SIG-M5 treated with dmso at 0.1 percent for 504 hours (cell line): ENCODE results near the gene STARD10.
"Not testable (repeated sequence)": the region's sequence is repeated elsewhere in the genome, so short reads cannot be mapped to it uniquely, and the experiment has no call there.

ENCODE experiments used
- DNase-seq: peaks from one replicate; lab custom pipeline; 2025; ENCODE audit not compliant: unreplicated experiment; lab: John Stamatoyannopoulos, UW

STARD10 gene

DNA sequence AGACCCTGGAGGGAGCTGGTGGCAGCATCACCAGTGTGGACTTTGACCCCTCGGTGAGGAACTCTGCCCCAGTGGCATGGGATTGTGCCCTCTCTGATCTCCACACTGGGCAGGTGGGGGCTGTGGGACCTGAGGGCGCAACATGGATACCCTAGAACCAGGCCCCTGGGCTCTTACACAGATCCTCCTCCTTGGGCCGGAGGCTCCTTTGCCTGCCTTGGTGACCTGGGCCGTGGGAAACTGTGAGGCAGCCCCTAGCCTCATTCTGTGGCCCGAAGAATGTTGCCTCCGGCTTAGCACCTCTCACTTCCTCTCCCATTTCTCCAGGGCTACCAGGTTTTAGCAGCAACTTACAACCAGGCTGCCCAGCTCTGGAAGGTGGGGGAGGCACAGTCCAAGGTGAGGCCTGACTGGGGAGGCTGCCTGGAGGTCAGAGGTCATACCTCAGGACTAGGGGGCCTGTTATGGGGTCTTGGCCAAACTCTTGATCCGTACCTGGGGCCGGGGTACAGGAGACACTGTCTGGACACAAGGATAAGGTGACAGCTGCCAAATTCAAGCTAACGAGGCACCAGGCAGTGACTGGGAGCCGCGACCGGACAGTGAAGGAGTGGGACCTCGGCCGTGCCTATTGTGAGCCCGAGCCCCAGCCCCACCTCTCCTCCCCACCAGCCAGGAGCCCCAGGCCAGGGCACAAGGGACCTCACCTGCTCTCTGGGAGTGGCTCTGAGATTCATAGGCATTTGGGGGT is 32.5 kb upstream of the STARD10 start:
- no peak for DNase-seq

DNA sequence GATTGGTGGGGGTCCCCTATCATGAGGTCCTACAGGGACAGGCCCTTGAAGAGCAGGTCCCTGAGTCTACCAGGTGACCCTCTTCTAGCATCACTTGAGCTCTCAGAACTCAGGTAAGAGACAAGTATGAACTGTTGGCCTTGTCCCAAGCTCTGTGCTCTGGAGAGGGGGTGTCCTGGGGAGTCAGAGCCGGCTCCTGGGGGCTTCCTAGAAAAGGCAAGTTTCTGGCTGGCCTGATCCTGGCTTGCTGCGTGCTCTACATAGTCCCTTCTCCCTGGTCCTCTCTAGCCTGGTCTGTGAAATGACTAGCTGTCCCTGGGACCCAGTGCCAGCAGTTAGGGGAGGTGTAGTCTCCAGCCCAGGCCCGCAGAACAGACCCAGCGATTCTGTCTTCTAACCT is 31.8 kb upstream of the STARD10 start:
- DNase-seq = no peak

DNA sequence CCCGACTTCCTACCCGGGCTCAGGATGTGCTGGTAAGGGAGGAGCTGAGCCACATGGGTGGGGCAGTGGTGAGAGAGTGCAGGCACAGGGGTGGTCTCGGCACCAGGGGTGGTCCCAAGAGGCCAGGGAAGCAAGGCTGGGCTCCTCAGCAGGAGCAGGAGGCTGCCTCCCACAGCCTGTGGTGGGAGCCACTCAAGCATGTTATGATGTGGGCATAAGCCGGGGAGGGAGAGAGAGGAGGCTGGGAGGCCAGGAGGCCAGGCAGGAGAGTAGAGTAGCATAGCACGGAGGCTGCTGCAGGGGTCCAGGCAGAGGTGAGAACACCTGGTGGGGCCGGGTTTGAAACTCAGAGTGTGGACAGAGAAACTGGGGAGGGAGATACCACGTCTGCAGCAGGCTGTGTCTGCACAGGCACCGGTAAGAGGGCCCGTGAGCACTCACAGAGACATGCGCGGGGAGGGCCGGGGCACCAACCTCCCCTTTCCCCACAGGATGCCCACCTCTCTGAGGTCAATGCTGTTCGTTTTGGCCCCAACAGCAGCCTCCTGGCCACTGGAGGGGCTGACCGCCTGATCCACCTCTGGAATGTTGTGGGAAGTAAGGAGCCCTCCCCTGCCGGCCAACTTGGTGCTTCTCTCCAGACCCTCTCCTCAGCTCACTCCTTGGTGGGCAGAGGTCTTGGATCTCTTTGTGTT is 31.1 kb upstream of the STARD10 start:
- DNase-seq = no peak

DNA sequence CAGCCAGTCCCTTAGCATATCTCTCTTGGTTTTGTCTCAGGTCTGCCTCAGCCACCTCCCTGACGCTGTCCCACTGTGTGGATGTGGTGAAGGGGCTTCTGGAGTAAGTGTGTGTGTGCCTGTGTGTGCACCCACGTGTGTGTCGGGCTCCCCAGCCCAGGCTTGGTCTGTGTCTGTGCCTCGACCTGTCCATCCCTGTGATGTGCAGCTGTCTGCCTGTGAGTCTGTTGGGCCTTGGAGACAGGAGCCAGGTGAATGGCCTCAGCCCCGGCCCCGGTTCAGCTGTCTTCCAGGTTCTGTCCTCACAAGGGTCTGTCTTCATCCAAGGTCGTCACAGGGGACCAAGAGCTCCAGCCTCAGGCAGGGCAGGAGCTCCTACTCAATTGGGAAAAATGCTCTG is 30.2 kb upstream of the STARD10 start:
- no peak for DNase-seq

DNA sequence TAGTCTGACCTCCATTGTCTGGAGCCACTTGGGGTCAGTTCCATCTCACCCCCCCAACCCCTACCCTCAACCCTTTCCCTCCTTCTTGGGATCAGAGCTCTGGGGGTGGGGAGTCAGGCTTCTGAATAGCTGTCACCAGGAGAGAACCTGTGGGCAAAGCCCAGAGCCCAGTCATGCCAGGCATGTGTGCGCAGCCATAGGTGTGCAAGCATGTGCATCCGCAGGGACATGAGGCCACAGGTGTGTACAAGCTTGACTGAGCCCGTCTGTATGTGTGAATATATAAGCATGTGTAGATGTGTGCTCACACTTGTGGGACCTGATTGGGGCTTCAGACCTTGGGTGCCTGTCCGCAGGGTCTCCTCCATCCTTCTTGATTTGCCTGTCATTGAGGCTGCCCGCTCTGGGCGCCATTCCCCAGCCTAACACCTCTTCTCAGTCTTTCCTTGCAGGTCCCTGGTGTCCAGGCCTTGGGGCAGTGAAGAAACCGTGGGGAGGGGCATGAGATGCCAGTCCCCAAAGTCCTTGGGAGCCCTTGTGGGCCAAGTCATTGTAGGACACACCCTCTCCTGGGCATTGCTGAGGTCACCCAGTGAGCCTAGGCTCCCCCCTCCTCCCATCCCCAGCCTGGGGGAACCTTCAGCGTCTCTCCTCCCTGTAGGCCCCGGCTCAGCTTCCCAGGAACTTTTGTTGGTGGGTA is 29.4 kb upstream of the STARD10 start:
- no peak for DNase-seq

DNA sequence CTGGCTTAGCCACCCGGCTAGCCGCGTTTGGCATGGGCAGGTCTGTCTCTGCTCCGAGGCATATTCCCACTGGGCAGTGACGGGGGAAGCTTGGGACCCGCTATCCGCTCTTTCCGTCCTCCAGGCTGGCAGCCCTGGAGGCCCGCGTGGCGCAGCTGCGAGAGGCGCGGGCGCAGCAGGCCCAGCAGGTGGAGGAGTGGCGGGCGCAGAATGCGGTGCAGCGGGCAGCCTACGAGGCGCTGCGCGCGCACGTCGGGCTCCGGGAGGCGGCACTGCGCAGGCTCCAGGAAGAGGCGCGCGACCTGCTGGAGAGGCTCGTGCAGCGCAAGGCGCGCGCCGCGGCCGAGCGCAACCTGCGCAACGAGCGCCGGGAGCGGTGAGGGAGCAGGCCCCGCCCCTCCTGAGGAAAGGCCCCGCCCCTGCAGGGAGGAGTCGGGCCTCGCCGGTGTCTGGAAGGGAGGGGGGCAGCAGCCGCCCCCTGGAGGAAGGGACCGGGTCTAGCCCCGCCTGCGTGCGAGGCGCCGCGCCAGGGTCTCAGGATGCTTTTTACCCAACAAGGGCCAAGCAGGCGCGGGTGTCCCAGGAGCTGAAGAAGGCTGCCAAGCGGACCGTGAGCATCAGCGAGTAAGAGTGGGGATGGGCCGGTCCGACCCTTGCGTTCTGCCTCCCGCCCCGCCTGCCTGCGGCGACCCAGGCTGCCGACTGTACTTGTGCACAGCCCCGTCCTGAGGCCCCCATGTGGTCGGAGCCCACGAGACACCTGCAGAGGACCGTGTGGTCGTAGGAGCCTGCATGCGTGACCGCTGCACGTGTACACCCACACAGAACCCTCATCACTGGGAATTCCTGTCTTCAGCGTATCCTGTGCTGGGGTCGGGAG is 28.3 kb upstream of the STARD10 start:
- DNase-seq = peak; percentile 46

DNA sequence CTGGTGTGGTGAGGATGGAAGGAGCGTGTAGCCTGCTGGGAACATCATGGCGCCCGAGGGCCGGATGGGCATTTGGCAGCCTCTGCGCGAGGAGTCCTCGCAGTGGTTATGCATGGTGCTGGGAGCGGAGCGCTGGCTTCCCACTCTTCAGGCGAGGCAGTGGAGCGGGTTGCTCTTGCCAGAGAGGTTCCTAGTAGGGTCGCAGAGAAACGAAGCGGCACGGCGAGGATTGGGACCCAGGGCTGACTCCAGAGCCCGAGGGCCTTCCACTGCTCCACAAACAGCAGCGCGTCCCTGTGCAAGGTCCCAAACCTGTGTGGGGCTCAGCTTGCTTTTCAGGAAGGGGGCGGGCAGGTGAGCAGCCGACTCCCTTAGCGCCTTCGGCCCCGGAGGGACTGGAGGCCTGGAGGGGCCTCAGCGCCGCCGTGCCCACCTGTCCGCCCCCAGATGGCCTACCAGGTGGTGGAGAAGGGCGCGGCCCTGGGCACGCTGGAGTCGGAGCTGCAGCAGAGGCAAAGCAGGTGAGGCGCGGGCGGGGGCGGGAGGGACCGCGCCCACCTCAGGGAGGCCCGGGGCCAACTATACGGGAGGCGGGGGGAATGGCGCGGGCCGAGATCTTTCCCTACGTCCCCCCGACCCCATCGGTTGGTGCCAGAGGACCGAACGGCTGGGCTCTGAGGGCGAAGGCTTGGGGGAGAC is 27.5 kb upstream of the STARD10 start:
- DNase-seq = no peak

DNA sequence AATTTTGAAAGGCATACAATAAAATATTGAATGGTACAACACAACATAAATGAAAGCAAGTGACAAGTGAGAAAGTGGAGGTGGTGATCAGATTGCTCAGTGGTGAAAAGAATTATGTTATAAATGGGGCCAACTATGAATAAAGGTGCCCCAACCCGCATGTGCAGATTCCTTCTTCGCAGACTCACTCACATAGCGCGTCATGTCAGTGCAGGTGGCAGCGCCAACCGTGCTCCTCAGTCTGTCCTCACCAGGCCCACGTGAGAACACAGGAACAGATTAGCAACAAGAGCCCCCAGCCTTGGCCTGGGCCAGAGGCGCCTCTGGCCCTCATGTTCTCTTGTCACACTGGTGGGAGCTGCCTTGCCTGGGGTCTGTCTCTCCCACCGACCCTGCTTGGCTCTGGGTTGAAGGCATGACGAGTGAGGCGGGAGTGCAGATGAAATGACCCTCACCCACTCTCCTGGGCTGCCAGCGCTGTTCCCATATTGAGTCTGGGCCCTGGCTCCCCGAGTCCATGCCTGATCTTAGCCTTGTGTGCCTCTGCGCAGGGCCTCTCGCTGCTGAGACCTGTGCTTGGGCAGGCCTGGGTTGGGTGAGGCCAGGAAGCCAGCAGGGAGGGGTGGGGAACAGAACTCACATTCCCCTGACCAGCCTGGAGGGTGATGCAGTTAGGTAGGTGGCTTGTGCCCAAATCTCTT is 26.7 kb upstream of the STARD10 start:
- DNase-seq = no peak

DNA sequence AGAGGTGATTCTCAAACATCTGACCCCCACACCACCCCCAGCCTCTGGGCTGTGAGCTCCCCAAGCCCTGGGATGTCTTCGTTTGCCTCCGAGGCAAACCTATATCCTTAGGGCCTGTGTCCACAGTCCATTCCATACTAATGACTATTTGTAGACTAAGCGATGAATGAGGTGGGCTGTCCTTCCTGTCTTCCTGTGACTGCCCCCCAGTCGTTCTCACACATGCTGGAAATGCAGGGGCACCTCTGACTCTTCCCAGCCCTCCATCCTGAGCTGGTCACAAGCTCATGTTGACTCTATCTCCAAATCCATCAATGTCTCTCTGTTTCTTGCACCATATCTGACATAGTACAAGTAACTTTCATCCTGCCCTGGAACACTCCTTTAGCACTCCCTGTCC is 25.1 kb upstream of the STARD10 start:
- no peak for DNase-seq

DNA sequence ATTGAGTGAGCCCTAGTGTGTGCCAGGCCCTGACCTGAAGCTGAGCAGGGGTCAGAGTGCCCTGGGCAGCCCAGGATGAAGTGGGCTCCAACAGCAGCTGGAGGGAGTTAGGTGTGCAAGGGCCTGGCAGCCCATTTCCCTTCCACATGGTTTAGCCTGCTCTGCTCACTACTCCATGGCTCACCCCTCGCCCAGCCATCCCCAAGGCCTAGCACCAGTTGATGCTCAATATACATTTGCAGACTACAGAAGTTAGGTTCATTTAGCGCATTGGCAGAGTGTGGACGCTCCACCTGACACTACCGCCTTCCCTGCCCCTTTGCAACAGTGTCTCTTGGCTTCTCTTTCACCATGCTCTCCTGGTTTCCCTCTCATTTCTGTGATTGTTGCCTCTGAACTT is 24.1 kb upstream of the STARD10 start:
- no peak for DNase-seq

DNA sequence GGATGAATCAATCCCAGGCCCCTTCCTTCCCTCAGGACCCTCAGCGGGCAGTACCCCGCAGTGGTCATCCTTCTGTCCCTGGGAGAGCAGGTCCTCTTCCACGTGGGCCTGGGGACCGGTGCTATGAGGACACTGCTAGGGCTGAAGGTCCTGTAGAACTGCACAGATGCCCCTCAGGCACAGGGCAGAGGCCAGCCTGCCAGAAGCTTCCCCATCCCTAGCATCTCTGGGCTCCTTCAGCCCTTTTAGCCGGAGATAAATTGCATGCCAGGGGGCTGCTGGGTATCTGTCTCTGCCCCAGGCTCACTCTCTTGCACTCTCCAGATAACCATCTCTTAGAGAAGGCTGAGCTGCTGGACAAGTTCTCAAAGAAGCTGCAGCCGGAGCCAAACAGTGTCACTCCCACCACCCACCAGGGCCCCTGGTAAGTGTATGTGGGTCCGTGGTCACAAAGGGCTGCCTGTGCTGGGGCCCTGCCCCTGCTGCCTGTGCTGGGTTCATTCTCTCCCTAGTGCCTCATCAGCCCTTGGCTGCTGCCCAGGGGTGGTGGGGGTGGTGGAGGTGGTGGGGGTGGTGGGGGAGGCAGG is 22.6 kb upstream of the STARD10 start:
- no peak for DNase-seq

DNA sequence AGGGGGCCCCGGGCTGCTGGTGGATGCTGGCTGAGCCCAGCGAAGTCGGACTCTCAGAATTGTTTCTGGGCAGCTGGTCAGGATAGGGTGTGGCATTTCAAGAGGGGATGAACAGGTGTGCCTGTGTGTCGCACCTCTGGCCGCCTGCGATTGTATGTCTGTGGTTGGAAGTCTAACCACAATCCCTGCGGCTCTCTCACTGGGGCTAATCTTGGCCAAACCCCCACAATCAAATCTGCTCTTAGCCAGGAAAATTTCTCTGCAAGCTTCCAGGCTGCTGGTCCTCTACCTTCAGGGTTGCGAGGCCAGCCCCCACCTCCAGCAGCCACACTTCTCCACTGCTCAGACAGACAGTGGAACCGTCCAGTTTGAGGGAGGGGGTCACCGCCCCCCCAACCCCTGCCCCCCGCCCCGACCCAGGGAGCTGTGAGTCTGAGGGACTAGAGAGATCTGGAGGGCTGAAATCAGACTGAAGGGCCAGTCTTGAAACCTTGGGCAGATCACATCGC is 21.3 kb upstream of the STARD10 start:
- no peak for DNase-seq

DNA sequence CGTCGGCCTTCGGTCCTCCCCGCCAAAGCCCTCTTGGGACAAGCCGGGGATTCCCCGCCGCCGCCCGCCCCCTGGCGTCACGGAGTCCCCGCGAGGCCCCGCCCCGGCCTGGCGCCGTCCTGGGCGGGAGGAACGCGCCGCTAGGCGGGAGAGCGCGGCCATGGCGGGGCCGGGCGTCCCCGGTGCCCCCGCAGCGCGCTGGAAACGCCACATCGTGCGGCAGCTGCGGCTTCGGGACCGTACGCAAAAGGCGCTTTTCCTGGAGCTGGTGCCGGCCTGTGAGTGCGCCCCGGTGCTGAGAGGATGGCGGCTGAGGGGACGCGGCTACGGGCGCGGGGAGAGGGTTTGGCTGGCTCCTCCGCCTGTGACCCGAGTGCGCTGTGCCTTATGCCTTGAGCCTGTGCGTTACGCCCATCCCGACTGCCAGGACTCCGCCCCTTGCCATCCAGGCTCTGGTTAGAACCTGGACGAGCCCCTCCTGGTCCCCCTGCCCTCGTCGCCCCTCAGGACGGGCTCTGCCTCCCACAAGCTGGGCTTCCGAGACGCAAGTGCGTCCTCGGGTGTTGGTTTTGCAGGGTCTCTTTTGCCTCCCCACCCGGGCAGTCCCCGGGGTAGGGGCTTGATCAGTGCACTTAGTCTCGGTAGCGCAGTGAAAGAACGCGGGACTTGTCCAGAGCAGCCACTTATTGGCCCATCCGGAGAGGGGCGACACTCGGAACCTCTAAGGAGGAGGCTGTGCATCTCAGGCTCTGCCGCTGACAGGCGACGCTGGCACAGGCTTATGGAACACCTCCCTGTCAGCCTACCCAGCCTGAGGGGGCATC is 20.7 kb upstream of the STARD10 start, which contains the start of gene ATG16L2:
Gene ATG16L2, plus strand, starts transcription at position 126 of the 824 bp plus-strand sequence. Its CDS starts 35 bp downstream, at position 161.
- peak; percentile 63 for DNase-seq

DNA sequence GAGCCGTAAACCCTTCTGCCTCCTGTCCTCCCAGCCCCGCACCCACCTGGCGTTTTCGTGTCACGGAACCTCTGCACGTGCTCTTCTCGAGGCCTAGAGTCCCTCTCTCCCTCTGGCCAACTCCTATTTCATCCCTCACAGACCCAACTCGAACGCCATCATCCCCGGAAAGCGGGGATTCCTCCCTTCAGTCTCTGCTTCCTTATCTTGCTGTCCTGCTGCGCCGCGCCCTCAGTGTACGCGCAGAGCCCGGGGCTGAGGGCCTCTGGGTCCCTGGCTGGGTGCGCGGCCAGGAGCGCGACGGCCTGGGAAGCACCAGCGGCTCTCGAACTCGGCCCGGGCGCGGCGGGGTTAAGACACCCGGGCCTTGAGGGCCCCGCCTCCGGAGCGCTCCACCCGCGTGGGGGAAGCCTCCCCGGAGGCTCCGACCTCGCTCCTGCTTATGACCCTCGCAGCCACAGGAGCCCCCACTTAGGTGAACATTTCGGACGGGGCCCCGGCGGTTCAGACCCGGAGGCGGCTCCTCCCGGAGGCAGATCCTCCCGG is 20.0 kb upstream of the STARD10 start:
- peak; percentile 78 for DNase-seq

DNA sequence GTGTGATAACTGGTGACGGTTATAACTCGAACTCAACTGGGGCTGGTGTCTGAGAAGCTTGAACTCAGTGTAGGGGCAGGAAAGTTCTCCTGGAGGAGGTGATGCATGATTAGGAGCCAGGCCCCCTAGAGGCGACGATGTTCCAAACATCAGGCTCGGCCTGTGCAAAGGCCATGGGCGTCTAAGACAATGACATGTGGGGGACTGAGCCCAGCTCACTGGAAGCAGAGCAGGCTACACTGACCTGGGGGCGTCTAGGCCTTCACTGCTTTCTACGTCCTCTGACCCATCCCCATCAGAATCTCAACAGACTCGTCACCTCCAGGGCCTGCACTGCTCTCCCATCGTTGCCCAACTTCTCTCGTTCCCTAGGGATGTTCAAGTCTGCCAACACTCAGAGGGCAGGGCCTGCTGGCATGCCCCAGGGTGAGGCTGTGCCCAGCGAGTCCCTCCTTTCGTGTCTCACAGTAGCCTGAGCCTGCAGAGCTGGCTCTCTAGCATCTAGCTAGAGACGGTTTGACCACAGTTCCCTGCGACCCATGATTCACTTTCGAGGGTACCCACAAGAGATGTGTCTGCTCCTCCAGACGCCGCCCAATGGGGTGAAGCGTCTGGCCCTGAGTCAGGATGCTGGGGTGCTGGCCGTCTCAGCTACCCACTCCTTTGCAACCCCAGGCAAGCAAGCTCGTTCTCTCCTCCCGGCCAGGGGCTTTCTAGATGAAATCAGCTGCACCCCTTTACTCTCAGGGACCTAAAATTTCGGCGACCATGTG is 19.3 kb upstream of the STARD10 start:
- peak; percentile 77 for DNase-seq

DNA sequence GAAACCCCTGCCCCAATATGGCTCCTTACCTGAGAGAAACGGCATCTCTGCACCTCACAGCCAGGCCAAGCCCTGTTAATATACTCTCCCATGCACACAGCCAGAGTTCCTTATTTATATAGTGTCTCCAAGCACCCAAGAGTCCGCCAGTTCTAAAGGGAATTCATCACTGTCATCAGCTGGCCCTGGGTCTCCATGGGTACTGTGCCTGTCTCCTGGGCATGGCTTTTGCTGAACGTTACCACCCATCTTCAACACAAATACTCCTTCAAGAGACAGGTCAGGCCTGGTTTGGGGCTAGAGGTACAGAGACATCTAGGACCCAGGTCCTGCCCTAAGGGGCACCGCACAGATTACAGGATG is 18.7 kb upstream of the STARD10 start:
- DNase-seq = peak; percentile 77

DNA sequence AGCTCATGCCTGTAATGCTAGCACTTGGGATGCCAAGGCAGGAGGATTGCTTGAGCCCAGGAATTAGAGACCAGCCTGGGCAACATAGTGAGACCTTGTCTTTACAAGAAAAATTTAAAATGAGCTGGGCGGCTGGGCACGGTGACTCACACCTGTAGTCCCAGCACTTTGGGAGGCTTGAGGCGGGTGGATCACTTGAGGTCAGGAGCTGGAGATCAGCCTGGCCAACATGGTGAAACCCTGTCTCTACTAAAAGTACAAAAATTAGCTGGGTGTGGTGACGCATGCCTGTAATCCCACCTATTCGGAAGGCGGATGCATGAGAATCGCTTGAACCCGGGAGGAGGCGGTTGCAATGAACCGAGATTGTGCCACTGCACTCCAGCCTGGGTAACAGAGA is 17.8 kb upstream of the STARD10 start:
- DNase-seq = not testable (repeated sequence)
